ENCODE measurements around the gene MASP1. TPM values are rescaled to one million over a fixed set of nuclear protein-coding genes. Genes with fewer than 3 reads are reported as not detected.

The MASP1 gene
- total RNA-seq, 4 donors from 2014 or later = 0.92 to 4.6 (median 1.2) TPM

GRCh38 chr3:187213616-187214015 is 77.9 kb downstream of the MASP1 start:
- TF ChIP-seq POLR2A (IDR thresholded peaks at IDR 0.05) (no peak), CTCF (IDR thresholded peaks at IDR 0.05) (no peak)
- Histone ChIP-seq H3K27ac (no peak overlapping the region), H3K36me3 (no peaks in the 10 kb centered on the region), H3K9me3 (no peaks in the 10 kb centered on the region), H3K4me3 (no peak overlapping the region), H3K4me1 (peaks cover 0 to 43% (median 24%) of the 10 kb centered on the region in 3 donors), H3K27me3 (no peaks in the 10 kb centered on the region)
- WGBS, 2 donors = 83 to 88% methylated on average over 1 of the region's 1 CpG
- no peak for DNase-seq
- intact Hi-C loops (cut with DNase I) = no loop called here

DNA sequence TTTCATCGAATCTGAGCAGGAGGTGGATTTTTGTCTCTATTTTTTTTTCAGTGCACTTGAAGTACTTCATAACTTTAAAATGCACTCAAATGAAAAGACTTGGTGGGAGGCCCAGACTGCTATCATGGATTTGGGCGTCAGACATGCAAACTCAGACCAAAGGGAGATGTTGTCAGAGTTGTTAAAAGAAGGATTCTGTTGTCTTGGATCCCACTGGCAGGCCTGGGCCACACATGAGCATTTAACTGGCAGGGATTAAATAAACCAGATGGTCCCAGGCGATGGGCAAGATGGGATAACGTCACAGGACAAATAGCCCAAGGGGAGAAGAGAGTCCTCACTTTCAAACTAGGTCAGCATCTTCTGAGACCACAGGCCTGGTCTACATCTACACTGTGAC is 78.8 kb downstream of the MASP1 start:
- DNase-seq = no peak
- WGBS, 2 donors = 61 to 72% methylated on average over 4 of the region's 4 CpGs
- intact Hi-C loops (cut with DNase I) = no loop called here

GRCh38 chr3:187212196-187212545 is 79.4 kb downstream of the MASP1 start:
- Histone ChIP-seq H3K27me3 (no peaks in the 10 kb centered on the region), H3K36me3 (no peaks in the 10 kb centered on the region), H3K4me3 (no peak overlapping the region), H3K9me3 (peaks cover 0 to 6% (median 0%) of the 10 kb centered on the region in 3 donors), H3K4me1 (peaks cover 0 to 57% (median 39%) of the 10 kb centered on the region in 3 donors), H3K27ac (peak overlapping the region; percentile 1 to 81 (median 27))
- WGBS, 2 donors = 68 to 85% methylated on average over 3 of the region's 3 CpGs
- TF ChIP-seq CTCF (IDR thresholded peaks at IDR 0.05) (no peak), POLR2A (IDR thresholded peaks at IDR 0.05) (no peak)
- DNase-seq = no peak
- intact Hi-C loops (cut with DNase I) = no loop called here

More for the DNA sequence above, 78.8 kb downstream of the MASP1 start:
- H3K36me3 ChIP-seq = no peaks in the 10 kb centered on the region
- H3K27ac ChIP-seq = peak overlapping the region in 3 of 4 donors; percentile 43 to 81 (median 53)
- TF ChIP-seq POLR2A (IDR thresholded peaks at IDR 0.05) = no peak
- TF ChIP-seq CTCF (IDR thresholded peaks at IDR 0.05) = no peak
- H3K4me3 ChIP-seq = no peak overlapping the region
- no peaks in the 10 kb centered on the region for H3K27me3 ChIP-seq
- peaks cover 0 to under 1% (median 0%) of the 10 kb centered on the region in 3 donors for H3K9me3 ChIP-seq
- H3K4me1 ChIP-seq = peaks cover 0 to 52% (median 33%) of the 10 kb centered on the region in 3 donors

DNA sequence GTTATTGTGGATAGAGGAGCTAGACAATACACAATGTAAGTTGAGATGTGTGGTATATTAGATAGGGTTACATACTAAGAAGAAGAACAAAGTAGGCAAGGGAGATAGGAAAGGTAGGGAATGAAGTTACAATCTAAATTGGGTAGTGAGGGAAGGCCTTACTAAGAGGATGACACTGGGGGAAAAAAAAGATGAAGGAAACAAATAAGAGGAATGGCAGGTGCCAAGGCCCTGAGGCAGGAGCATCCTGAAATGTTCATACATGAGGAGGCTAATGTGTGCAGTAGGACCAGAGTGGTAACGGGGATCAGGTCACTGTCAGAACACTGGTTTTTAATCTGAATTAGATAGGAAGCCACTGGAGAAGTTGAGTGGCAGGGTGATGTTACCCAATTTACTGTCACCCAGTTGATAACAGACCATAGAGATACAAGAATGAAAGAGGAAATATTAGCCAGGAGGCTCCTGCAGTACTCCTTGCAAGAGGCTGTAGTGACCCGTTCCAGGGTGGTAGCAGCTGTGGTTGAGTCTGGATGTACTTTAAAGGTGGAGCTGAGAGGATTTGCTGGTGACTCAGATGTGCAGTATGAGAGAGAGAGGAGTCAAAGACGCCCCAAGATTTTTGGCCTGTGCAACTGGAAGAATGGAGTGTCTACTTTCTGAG is 79.9 kb downstream of the MASP1 start:
- WGBS, 2 donors = 43 to 45% methylated on average over 3 of the region's 3 CpGs
- no peak for DNase-seq
- H3K36me3 ChIP-seq = no peaks in the 10 kb centered on the region
- H3K4me1 ChIP-seq = peaks cover 0 to 62% (median 44%) of the 10 kb centered on the region in 3 donors
- peak overlapping the region; percentile 1 to 81 (median 27) for H3K27ac ChIP-seq
- H3K9me3 ChIP-seq = peaks cover 0 to 11% (median 0%) of the 10 kb centered on the region in 3 donors
- intact Hi-C loops (cut with DNase I) = no loop called here
- TF ChIP-seq CTCF (IDR thresholded peaks at IDR 0.05) = no peak
- TF ChIP-seq POLR2A (IDR thresholded peaks at IDR 0.05) = no peak
- no peaks in the 10 kb centered on the region for H3K27me3 ChIP-seq
- no peak overlapping the region for H3K4me3 ChIP-seq

- Histone ChIP-seq H3K27me3 (no peaks in the 10 kb centered on the region), H3K27ac (peak overlapping the region in 3 of 4 donors; percentile 18 to 81 (median 24)), H3K9me3 (peaks cover 0 to 11% (median 0%) of the 10 kb centered on the region in 3 donors), H3K4me3 (no peak overlapping the region), H3K36me3 (no peaks in the 10 kb centered on the region), H3K4me1 (peaks cover 0 to 72% (median 46%) of the 10 kb centered on the region in 3 donors)
- intact Hi-C loops (cut with DNase I) = no loop called here
- TF ChIP-seq CTCF (IDR thresholded peaks at IDR 0.05) (no peak), POLR2A (IDR thresholded peaks at IDR 0.05) (no peak)
- no peak for DNase-seq
- WGBS, 2 donors = 67 to 69% methylated on average over 5 to 6 of the region's 6 CpGs
Measured at GRCh38 chr3:187210545-187211327, 80.8 kb downstream of the MASP1 start.
